Measurements from ENCODE around the gene THBS1. TPM values are rescaled to one million over a fixed set of nuclear protein-coding genes. Genes with fewer than 3 reads are reported as not detected.

Gene THBS1
- total RNA-seq, 3 donors from 2014 or later: 1.3 to 2.8 (median 2.0) TPM

GRCh38 chr15:39639037-39639436, 58.2 kb downstream of the THBS1 start:
- no peaks in the 10 kb centered on the region for H3K9me3 Mint-ChIP-seq
- no peaks in the 10 kb centered on the region for H3K36me3 Mint-ChIP-seq (ENCODE audit: insufficient read depth)
- H3K4me1 Mint-ChIP-seq (ENCODE audit: low read depth): peaks cover 34% of the 10 kb centered on the region
- no peak for DNase-seq
- no peak overlapping the region for H3K4me3 Mint-ChIP-seq
- H3K27me3 Mint-ChIP-seq (ENCODE audit: low read depth): peaks cover 3% of the 10 kb centered on the region
- ATAC-seq: no peak

DNA sequence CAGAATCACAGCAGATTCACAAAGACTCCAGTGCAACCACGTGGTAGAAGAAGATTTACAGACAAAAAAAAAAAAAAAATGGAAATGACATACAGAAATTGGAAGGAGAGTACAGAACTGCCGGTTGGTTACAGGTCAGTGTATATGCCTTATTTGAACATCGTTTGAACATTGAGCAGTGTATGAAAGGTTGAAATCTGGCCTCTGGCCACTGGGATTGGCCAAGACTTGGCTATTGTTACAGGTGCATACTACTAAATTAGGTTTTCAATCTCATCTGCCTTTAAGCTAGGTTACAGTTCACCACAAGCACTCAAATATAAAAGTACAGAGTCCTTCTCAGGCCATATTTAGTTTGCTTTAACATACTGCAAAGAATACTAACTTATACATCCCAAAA, 59.8 kb downstream of the THBS1 start:
- no peak for DNase-seq
- Mint-ChIP-seq H3K36me3 (ENCODE audit: insufficient read depth) (no peaks in the 10 kb centered on the region), H3K4me3 (no peak overlapping the region), H3K4me1 (ENCODE audit: low read depth) (peaks cover 39% of the 10 kb centered on the region), H3K9me3 (no peaks in the 10 kb centered on the region), H3K27me3 (ENCODE audit: low read depth) (peaks cover 3% of the 10 kb centered on the region)
- ATAC-seq: no peak

- DNase-seq (no peak), ATAC-seq (peak in 1 of 2 donors; percentile 53)
- H3K4me3 Mint-ChIP-seq: no peak overlapping the region
- H3K4me1 Mint-ChIP-seq (ENCODE audit: low read depth): peaks cover 39% of the 10 kb centered on the region
- no peaks in the 10 kb centered on the region for H3K36me3 Mint-ChIP-seq (ENCODE audit: insufficient read depth)
- no peaks in the 10 kb centered on the region for H3K9me3 Mint-ChIP-seq
- peaks cover 3% of the 10 kb centered on the region for H3K27me3 Mint-ChIP-seq (ENCODE audit: low read depth)
These were observed 60.5 kb downstream of the THBS1 start for GRCh38 chr15:39641191-39641889.

DNA sequence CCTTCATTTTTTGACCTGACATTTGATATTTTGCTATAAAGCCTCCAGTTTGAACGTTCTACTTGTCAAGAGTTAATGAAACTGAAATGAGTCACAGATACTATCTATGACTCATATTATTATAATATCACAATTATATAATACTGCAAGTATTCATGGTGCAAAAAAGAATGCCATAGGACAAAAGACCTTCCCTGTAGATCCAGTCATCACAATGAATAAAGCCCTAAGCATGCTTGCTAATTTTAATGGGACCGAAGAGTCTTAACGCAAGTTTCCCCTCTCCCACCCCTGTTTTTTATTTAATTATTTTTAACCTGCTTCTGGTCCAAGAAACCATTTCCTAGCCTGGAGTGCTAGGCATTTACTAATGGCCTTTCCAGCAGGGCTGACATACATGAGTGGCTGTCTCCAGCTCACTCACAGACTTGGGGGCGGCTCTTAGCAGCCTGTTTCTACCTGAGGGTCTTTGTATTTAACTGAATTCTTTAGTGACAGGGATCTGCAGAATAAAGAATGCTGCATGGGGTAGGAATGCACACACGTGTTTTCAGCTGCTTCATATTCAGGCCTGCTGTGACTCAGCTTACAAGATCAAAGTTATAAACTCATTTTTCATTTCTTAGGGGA, 61.2 kb downstream of the THBS1 start:
- H3K4me3 Mint-ChIP-seq: no peak overlapping the region
- ATAC-seq: no peak
- DNase-seq: no peak
- peaks cover 3% of the 10 kb centered on the region for H3K27me3 Mint-ChIP-seq (ENCODE audit: low read depth)
- H3K36me3 Mint-ChIP-seq (ENCODE audit: insufficient read depth): no peaks in the 10 kb centered on the region
- peaks cover 39% of the 10 kb centered on the region for H3K4me1 Mint-ChIP-seq (ENCODE audit: low read depth)
- H3K9me3 Mint-ChIP-seq: no peaks in the 10 kb centered on the region

DNA sequence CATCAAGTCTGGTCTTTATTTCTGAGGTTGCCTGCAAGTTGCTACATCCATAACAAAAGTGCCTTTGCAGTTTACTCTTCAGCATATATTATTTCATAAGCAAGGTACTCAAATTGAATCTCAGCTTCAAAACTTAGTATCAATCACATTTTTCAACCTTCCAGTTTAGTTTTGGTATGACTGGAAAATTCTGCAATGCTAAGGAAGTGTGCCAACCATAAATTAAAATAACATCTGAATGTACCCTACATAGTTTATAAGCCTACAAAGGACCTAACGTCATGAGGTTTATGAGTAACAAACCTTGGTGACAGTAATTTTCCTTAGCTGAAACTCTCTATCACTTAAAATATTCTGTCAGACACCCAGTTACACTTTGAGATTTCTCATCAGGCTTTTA, 62.8 kb downstream of the THBS1 start:
- ATAC-seq (peak; percentile 72 to 73), DNase-seq (no peak)
- Mint-ChIP-seq H3K4me3 (no peak overlapping the region), H3K36me3 (ENCODE audit: insufficient read depth) (no peaks in the 10 kb centered on the region), H3K27me3 (ENCODE audit: low read depth) (no peaks in the 10 kb centered on the region), H3K9me3 (no peaks in the 10 kb centered on the region), H3K4me1 (ENCODE audit: low read depth) (peaks cover 39% of the 10 kb centered on the region)

DNA sequence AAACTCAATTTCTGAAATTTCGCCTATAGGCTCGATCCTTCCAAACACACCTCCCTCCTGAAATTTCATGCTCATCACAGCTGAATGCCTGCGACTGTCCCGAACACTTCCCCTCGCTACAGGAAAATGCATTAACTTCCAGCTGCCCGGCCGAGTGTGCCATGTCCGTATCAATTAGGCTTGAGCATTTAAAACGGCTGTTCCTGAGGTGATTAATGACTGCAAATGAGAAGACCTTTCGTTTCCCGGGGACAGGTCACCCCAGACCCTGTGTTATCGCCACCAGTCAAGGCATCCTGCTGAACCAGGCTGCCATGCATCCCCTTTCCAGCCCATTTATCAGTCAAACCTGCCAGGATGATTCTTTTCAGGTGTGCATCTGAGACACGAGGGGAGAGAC, 63.3 kb downstream of the THBS1 start:
- ATAC-seq: no peak
- H3K9me3 Mint-ChIP-seq: no peaks in the 10 kb centered on the region
- H3K27me3 Mint-ChIP-seq (ENCODE audit: low read depth): no peaks in the 10 kb centered on the region
- peaks cover 39% of the 10 kb centered on the region for H3K4me1 Mint-ChIP-seq (ENCODE audit: low read depth)
- no peak for DNase-seq
- H3K4me3 Mint-ChIP-seq: no peak overlapping the region
- H3K36me3 Mint-ChIP-seq (ENCODE audit: insufficient read depth): no peaks in the 10 kb centered on the region

GRCh38 chr15:39645138-39645975, 64.5 kb downstream of the THBS1 start:
- ATAC-seq (no peak), DNase-seq (no peak)
- H3K36me3 Mint-ChIP-seq (ENCODE audit: insufficient read depth): no peaks in the 10 kb centered on the region
- H3K27me3 Mint-ChIP-seq (ENCODE audit: low read depth): no peaks in the 10 kb centered on the region
- peaks cover 37% of the 10 kb centered on the region for H3K4me1 Mint-ChIP-seq (ENCODE audit: low read depth)
- no peak overlapping the region for H3K4me3 Mint-ChIP-seq
- no peaks in the 10 kb centered on the region for H3K9me3 Mint-ChIP-seq

DNA sequence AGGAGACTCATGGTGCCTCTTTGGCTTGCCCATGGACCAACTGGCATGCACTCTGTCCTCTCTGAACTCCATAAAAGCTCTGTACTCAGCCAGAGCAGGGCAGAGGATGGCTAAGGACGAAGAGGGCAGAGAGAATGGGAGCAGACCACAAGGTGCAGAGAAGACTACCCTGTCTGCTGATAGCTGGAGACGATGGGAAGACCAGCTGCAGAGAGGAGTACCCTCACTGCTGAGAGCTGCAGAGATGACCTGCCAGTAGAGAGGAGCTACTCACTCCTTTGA, 65.0 kb downstream of the THBS1 start:
- no peaks in the 10 kb centered on the region for H3K36me3 Mint-ChIP-seq (ENCODE audit: insufficient read depth)
- H3K4me1 Mint-ChIP-seq (ENCODE audit: low read depth): peaks cover 31% of the 10 kb centered on the region
- no peaks in the 10 kb centered on the region for H3K9me3 Mint-ChIP-seq

DNA sequence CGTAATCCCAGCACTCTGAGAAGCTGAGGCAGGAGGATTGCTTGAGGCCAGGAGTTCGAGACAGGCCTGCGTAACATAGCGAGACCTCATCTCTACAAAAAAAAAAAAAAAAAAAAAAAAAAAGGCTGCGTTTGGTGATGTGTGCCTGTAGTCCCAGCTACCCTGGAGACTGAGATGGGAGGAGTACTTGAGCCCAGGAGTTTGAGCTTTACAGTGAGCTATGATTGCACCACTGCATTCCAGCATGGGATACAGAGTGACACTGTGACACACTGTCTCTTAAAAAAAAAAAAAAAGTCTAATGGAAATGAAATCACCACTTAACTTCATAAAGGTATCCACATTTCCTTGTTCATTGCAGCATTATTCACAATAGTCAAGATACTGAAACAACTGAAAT, 65.5 kb downstream of the THBS1 start:
- no peaks in the 10 kb centered on the region for H3K36me3 Mint-ChIP-seq (ENCODE audit: insufficient read depth)
- peaks cover 26% of the 10 kb centered on the region for H3K4me1 Mint-ChIP-seq (ENCODE audit: low read depth)
- no peaks in the 10 kb centered on the region for H3K9me3 Mint-ChIP-seq
- no peaks in the 10 kb centered on the region for H3K27me3 Mint-ChIP-seq (ENCODE audit: low read depth)
- ATAC-seq (no peak), DNase-seq (no peak)
- no peak overlapping the region for H3K4me3 Mint-ChIP-seq

More for the DNA sequence above, 65.0 kb downstream of the THBS1 start:
- Mint-ChIP-seq H3K27me3 (ENCODE audit: low read depth) (no peaks in the 10 kb centered on the region), H3K4me3 (no peak overlapping the region)
- ATAC-seq (no peak), DNase-seq (no peak)

Other genes starting within 250 kb of the THBS1 start
- gene FSIP1, start 201.8 kb downstream of the THBS1 start, total RNA-seq: under 1 TPM; 0.22 to 0.69 (median 0.38) TPM